OCI-LY3 (cell line): ENCODE results near the gene PTPN13.

Experiments
- H2AFZ ChIP-seq: fragments of 200-600, 300-600 bp; shearing (Covaris generic); 2 replicates; pipeline ENCODE4 v1.6.0; 2014; ENCODE audit warnings: antibody characterized with exemption, low read depth, low read length
- H3K27ac ChIP-seq: fragments of 200-600, 300-600 bp; sonication (generic); 2 replicates; pipeline ENCODE4 v1.5.1; 2014; ENCODE audit warnings: mild to moderate bottlenecking, low read length, moderate library complexity, mixed read lengths
- H3K27me3 ChIP-seq: fragments of 200-600, 300-600 bp; sonication (generic); 2 replicates; pipeline ENCODE4 v1.6.1; 2014; ENCODE audit warnings: low read depth, low read length, mixed read lengths
- H3K36me3 ChIP-seq: fragments of 200-600, 300-600 bp; sonication (generic); replicated peaks from 2 replicates; pipeline ENCODE3; 2014; ENCODE audit warnings: low read depth, low read length, mixed read lengths
- H3K4me1 ChIP-seq: fragments of 300-600, 200-600 bp; sonication (generic); 2 replicates; pipeline ENCODE4 v1.6.1; 2014; ENCODE audit warnings: low read length, mixed read lengths
- H3K4me2 ChIP-seq: fragments of 200-600, 300-600 bp; sonication (generic); 2 replicates; pipeline ENCODE4 v1.6.1; 2014; ENCODE audit warnings: low read length, mixed read lengths
- H3K4me3 ChIP-seq: fragments of 300-600, 200-600 bp; sonication (generic); 2 replicates; pipeline ENCODE4 v1.5.1; 2014; ENCODE audit warnings: antibody characterized with exemption, mild to moderate bottlenecking, low read length, moderate library complexity
- H3K79me2 ChIP-seq: fragments of 300-600, 200-600 bp; shearing (Covaris generic); 2 replicates; pipeline ENCODE4 v1.6.1; 2014; ENCODE audit warnings: mild to moderate bottlenecking, low read length, mixed read lengths
- H3K9ac ChIP-seq: fragments of 300-600, 200-600 bp; shearing (Covaris generic); 2 replicates; pipeline ENCODE4 v1.6.0; 2014; ENCODE audit warnings: mild to moderate bottlenecking, low read length, moderate library complexity
- H3K9me3 ChIP-seq: fragments of 200-600, 300-600 bp; shearing (Covaris generic); 2 replicates; pipeline ENCODE4 v1.6.1; 2014; ENCODE audit warnings: low read length, mixed read lengths; ENCODE audit not compliant: insufficient read depth
- H4K20me1 ChIP-seq: fragments of 200-600, 300-600 bp; sonication (generic); 2 replicates; pipeline ENCODE4 v1.6.1; 2016; ENCODE audit warnings: low read length, mixed read lengths; ENCODE audit not compliant: insufficient read depth
- EZH2phosphoT487 ChIP-seq: fragments of 200-600 bp; shearing (Covaris generic); IDR thresholded peaks from 2 replicates; pipeline ENCODE4 v1.6.1; 2018; ENCODE audit warnings: antibody characterized with exemption, mixed run types, low read depth
- TF ChIP-seq, protein P1 (sequence below): fragments of 200-600, 300-600 bp; sonication (generic); IDR thresholded peaks from 2 replicates; pipeline ENCODE4 v1.5.1; 2014; ENCODE audit warnings: antibody characterized with exemption, low read length, low read depth

Gene PTPN13

DNA sequence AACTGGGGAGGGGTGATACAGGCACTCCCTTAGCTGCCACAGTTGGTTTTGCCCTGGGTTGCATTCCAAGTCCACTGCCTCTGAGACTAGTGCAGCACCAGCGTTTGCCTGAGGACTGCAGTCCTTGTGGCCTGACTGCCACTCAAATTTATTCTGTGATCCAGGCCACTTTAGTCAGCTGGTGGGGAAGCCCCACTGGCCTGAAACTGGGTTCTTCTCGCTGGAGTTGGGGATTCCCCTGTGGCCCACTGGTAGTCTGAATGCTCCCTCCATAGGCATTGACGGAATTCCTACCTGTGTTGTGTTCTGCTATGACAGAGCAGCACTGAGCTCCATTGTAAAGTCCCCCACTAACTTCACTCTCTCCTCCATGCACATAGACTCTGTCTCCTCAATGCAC is 63.8 kb downstream of the PTPN13 start:
- H3K79me2 ChIP-seq: no peaks in the 10 kb centered on the region
- peak overlapping the region; percentile 39 for H3K4me2 ChIP-seq
- peak overlapping the region; percentile 73; the same call in 1 of the 2 replicates for H2AFZ ChIP-seq
- H3K4me3 ChIP-seq: no peak overlapping the region
- no peaks in the 10 kb centered on the region for H3K27me3 ChIP-seq
- no peaks in the 10 kb centered on the region for H3K36me3 ChIP-seq
- no peaks in the 10 kb centered on the region for H4K20me1 ChIP-seq
- H3K27ac ChIP-seq: no peak overlapping the region
- H3K9ac ChIP-seq: no peak overlapping the region
- peaks cover 5% of the 10 kb centered on the region; the same call in 1 of the 2 replicates for H3K9me3 ChIP-seq
- peaks cover 13% of the 10 kb centered on the region for H3K4me1 ChIP-seq
- TF ChIP-seq EZH2phosphoT487: no peak
- TF ChIP-seq, protein P1, sequence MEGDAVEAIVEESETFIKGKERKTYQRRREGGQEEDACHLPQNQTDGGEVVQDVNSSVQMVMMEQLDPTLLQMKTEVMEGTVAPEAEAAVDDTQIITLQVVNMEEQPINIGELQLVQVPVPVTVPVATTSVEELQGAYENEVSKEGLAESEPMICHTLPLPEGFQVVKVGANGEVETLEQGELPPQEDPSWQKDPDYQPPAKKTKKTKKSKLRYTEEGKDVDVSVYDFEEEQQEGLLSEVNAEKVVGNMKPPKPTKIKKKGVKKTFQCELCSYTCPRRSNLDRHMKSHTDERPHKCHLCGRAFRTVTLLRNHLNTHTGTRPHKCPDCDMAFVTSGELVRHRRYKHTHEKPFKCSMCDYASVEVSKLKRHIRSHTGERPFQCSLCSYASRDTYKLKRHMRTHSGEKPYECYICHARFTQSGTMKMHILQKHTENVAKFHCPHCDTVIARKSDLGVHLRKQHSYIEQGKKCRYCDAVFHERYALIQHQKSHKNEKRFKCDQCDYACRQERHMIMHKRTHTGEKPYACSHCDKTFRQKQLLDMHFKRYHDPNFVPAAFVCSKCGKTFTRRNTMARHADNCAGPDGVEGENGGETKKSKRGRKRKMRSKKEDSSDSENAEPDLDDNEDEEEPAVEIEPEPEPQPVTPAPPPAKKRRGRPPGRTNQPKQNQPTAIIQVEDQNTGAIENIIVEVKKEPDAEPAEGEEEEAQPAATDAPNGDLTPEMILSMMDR: no peak

DNA sequence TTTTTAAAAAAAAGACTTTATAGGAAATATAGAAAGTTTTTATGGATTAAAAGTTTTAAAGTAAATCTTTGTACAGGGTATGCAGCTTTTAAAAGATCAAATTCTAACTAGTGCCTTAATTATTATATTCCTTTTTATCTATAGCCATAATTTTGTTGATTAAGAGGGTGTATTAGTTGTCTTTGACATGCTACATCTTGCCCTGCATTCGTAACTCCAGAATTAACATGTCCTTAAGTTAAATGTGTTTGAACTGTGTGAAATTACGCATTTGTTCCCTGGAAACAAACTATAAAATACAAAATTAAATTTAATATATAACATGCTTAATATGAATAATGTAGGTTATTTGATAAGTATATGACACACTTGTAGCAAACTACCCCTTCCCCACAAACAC is 66.3 kb downstream of the PTPN13 start:
- Histone ChIP-seq H3K4me3 (no peak overlapping the region), H3K27ac (no peak overlapping the region), H3K36me3 (no peaks in the 10 kb centered on the region), H3K79me2 (no peaks in the 10 kb centered on the region), H3K9ac (no peak overlapping the region), H3K4me2 (no peak overlapping the region), H3K27me3 (no peaks in the 10 kb centered on the region), H4K20me1 (no peaks in the 10 kb centered on the region), H3K4me1 (peaks cover 13% of the 10 kb centered on the region), H3K9me3 (no peaks in the 10 kb centered on the region), H2AFZ (no peak overlapping the region)
- TF ChIP-seq EZH2phosphoT487: no peak

DNA sequence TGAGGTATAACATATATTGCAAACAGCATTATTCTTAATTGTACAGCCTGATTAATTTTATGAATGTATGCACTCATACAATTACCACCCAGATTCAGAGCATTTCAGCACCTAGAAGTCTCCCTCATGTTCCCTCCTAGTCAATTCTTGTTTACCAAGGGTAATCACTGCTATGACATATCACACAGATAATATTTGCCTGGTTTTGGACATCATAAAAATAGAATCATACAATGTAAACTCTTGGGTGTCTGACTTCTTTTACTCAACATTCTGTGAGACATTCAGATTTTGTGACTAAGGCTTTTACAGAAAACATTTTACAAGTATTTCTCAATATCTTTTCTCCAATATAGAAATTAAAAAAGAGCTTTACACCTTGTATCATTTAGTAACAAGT is 66.9 kb downstream of the PTPN13 start:
- Histone ChIP-seq H3K4me3 (no peak overlapping the region), H4K20me1 (no peaks in the 10 kb centered on the region), H2AFZ (no peak overlapping the region), H3K36me3 (no peaks in the 10 kb centered on the region), H3K27ac (no peak overlapping the region), H3K27me3 (no peaks in the 10 kb centered on the region), H3K9me3 (no peaks in the 10 kb centered on the region), H3K4me2 (no peak overlapping the region), H3K79me2 (no peaks in the 10 kb centered on the region), H3K9ac (no peak overlapping the region), H3K4me1 (peaks cover 13% of the 10 kb centered on the region)
- no peak for TF ChIP-seq EZH2phosphoT487
- TF ChIP-seq, protein P1: no peak

DNA sequence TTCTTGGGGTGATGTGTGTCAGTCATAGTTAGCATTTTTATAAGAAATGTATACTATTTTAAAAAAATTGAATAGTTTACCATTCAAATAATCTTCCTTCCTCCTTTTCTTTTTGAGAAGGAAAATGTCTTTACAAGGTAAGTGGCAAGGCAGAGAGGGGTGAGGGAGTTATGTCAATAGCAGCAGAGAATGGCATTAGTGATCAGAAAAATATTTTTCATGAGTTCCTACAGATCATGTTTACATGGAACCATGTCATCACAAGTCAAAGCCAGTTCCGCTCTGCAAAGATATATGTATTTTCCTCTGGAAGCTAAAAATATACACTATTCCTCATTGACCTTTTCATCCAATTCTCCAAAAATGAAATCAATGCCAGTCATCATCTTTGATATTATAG is 67.3 kb downstream of the PTPN13 start:
- no peak overlapping the region for H2AFZ ChIP-seq
- no peak overlapping the region for H3K4me3 ChIP-seq
- no peaks in the 10 kb centered on the region for H4K20me1 ChIP-seq
- H3K36me3 ChIP-seq: no peaks in the 10 kb centered on the region
- H3K9me3 ChIP-seq: no peaks in the 10 kb centered on the region
- H3K4me2 ChIP-seq: no peak overlapping the region
- H3K27ac ChIP-seq: no peak overlapping the region
- peaks cover 13% of the 10 kb centered on the region for H3K4me1 ChIP-seq
- no peaks in the 10 kb centered on the region for H3K79me2 ChIP-seq
- TF ChIP-seq, protein P1: no peak
- no peak for TF ChIP-seq EZH2phosphoT487
- no peak overlapping the region for H3K9ac ChIP-seq
- H3K27me3 ChIP-seq: no peaks in the 10 kb centered on the region

DNA sequence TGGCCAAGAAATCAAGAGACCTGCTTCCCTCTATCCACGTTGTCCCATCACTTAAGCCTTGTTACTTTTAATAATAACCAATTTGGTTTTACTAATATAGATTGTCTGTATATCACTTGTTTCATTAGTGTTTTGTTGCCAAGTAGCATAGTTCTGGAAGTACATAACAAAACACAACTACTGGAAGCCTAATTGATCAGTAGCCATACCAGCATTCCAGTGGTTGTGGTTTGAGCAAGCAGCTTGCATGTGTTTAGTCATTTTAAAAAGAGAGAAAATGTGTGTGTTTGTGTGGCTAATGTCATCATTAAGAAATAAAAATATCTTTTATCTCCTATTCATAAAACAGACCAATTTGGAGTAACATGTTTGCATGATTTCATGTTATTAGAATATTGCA is 70.8 kb downstream of the PTPN13 start:
- TF ChIP-seq, protein P1: no peak
- no peak for TF ChIP-seq EZH2phosphoT487
- Histone ChIP-seq H3K4me1 (no peaks in the 10 kb centered on the region), H3K9me3 (no peaks in the 10 kb centered on the region), H2AFZ (no peak overlapping the region), H3K4me3 (no peak overlapping the region), H3K36me3 (no peaks in the 10 kb centered on the region), H3K27ac (no peak overlapping the region), H3K79me2 (no peaks in the 10 kb centered on the region), H3K4me2 (no peak overlapping the region), H4K20me1 (no peaks in the 10 kb centered on the region), H3K9ac (no peak overlapping the region), H3K27me3 (no peaks in the 10 kb centered on the region)
